Nephron progenitor cell (in vitro differentiated cells): Measurements from ENCODE around the gene GABRR1.

ENCODE experiments used
- DNase-seq: peaks from one replicate; pipeline ENCODE4 v3.0.0; 2021
- H3K27ac Mint-ChIP-seq: 2 replicates; pipeline ENCODE4 v1.8.0; 2021; ENCODE audit warnings: mild to moderate bottlenecking, moderate library complexity, mixed read lengths
- H3K27me3 Mint-ChIP-seq: 2 replicates; pipeline ENCODE4 v1.8.0; 2021; ENCODE audit warnings: mild to moderate bottlenecking, low read depth, mixed read lengths; ENCODE audit not compliant: poor library complexity
- H3K36me3 Mint-ChIP-seq: 2 replicates; pipeline ENCODE4 v1.8.0; 2021; ENCODE audit warnings: low read depth, mixed read lengths
- H3K4me1 Mint-ChIP-seq: 2 replicates; pipeline ENCODE4 v1.8.0; 2021; ENCODE audit warnings: mixed read lengths
- H3K4me3 Mint-ChIP-seq: 2 replicates; pipeline ENCODE4 v1.8.0; 2021; ENCODE audit warnings: mild to moderate bottlenecking, moderate library complexity, mixed read lengths
- H3K9me3 Mint-ChIP-seq: 2 replicates; pipeline ENCODE4 v1.8.0; 2021; ENCODE audit warnings: mild to moderate bottlenecking, moderate library complexity, mixed read lengths
- CTCF ChIP-seq: fragments of 200-600 bp; sonication (generic); IDR thresholded peaks from 2 replicates; pipeline ENCODE4 v1.5.0; 2021; ENCODE audit warnings: antibody characterized with exemption

The GABRR1 gene

GRCh38 chr6:89205819-89206218, 11.3 kb downstream of the GABRR1 start:
- peaks cover 11% of the 10 kb centered on the region for H3K27me3 Mint-ChIP-seq
- TF ChIP-seq CTCF: no peak
- no peak for DNase-seq
- H3K4me3 Mint-ChIP-seq: no peak overlapping the region
- peaks cover 15% of the 10 kb centered on the region for H3K4me1 Mint-ChIP-seq
- no peak overlapping the region for H3K27ac Mint-ChIP-seq
- no peaks in the 10 kb centered on the region for H3K36me3 Mint-ChIP-seq
- H3K9me3 Mint-ChIP-seq: no peaks in the 10 kb centered on the region

GRCh38 chr6:89204096-89204495, 13.1 kb downstream of the GABRR1 start:
- no peak for DNase-seq
- Mint-ChIP-seq H3K27ac (no peak overlapping the region), H3K4me3 (no peak overlapping the region), H3K4me1 (peaks cover 7% of the 10 kb centered on the region), H3K9me3 (no peaks in the 10 kb centered on the region), H3K27me3 (peaks cover 14% of the 10 kb centered on the region), H3K36me3 (no peaks in the 10 kb centered on the region)
- no peak for TF ChIP-seq CTCF

- H3K27ac Mint-ChIP-seq: no peak overlapping the region
- no peak for DNase-seq
- no peak overlapping the region for H3K4me3 Mint-ChIP-seq
- peaks cover 18% of the 10 kb centered on the region for H3K27me3 Mint-ChIP-seq
- no peaks in the 10 kb centered on the region for H3K4me1 Mint-ChIP-seq
- no peaks in the 10 kb centered on the region for H3K36me3 Mint-ChIP-seq
- H3K9me3 Mint-ChIP-seq: peaks cover 9% of the 10 kb centered on the region
- TF ChIP-seq CTCF: no peak
Measured at GRCh38 chr6:89200706-89201215, 16.4 kb downstream of the GABRR1 start.

- TF ChIP-seq CTCF: no peak
- Mint-ChIP-seq H3K27me3 (peaks cover 18% of the 10 kb centered on the region), H3K9me3 (peaks cover 21% of the 10 kb centered on the region), H3K4me1 (no peaks in the 10 kb centered on the region), H3K36me3 (peaks cover 6% of the 10 kb centered on the region), H3K27ac (no peak overlapping the region), H3K4me3 (no peak overlapping the region)
- no peak for DNase-seq
Measured at GRCh38 chr6:89199579-89199978, 17.6 kb downstream of the GABRR1 start.

GRCh38 chr6:89198235-89198634, 18.9 kb downstream of the GABRR1 start:
- peaks cover 14% of the 10 kb centered on the region for H3K27me3 Mint-ChIP-seq
- H3K36me3 Mint-ChIP-seq: peaks cover 7% of the 10 kb centered on the region
- H3K4me3 Mint-ChIP-seq: no peak overlapping the region
- DNase-seq: no peak
- no peaks in the 10 kb centered on the region for H3K4me1 Mint-ChIP-seq
- peaks cover 33% of the 10 kb centered on the region for H3K9me3 Mint-ChIP-seq
- no peak overlapping the region for H3K27ac Mint-ChIP-seq
- TF ChIP-seq CTCF: no peak

GRCh38 chr6:89197141-89197540, 20.0 kb downstream of the GABRR1 start:
- TF ChIP-seq CTCF: no peak
- Mint-ChIP-seq H3K4me1 (peaks cover 3% of the 10 kb centered on the region), H3K36me3 (peaks cover 7% of the 10 kb centered on the region), H3K9me3 (peaks cover 33% of the 10 kb centered on the region), H3K27me3 (peaks cover 11% of the 10 kb centered on the region), H3K27ac (no peak overlapping the region), H3K4me3 (no peak overlapping the region)
- no peak for DNase-seq
